IMR-90 (cell line): ENCODE measurements around the gene RNF130.

Experiments
- CEBPB ChIP-seq: IDR thresholded peaks from 2 replicates; pipeline ENCODE4 v1.6.1; 2012; ENCODE audit warnings: low read depth, low read length, improper control_type of control experiment
- POLR2A ChIP-seq: IDR thresholded peaks from 2 replicates; pipeline ENCODE4 v1.6.1; 2012; ENCODE audit warnings: mild to moderate bottlenecking, low read depth, low read length
- RAD21 ChIP-seq: IDR thresholded peaks from 2 replicates; pipeline ENCODE4 v1.6.1; 2012; ENCODE audit warnings: low read length, improper control_type of control experiment
- RFX5 ChIP-seq: IDR thresholded peaks from 2 replicates; pipeline ENCODE4 v1.8.0; 2012; ENCODE audit warnings: low read depth, mild to moderate bottlenecking, low read length, moderate library complexity
- TF ChIP-seq, protein P1 (sequence below): conservative IDR thresholded peaks from 2 replicates; pipeline ENCODE4 v1.5.1; 2012; ENCODE audit warnings: mild to moderate bottlenecking, low read depth, low read length, improper control_type of control experiment

DNA sequence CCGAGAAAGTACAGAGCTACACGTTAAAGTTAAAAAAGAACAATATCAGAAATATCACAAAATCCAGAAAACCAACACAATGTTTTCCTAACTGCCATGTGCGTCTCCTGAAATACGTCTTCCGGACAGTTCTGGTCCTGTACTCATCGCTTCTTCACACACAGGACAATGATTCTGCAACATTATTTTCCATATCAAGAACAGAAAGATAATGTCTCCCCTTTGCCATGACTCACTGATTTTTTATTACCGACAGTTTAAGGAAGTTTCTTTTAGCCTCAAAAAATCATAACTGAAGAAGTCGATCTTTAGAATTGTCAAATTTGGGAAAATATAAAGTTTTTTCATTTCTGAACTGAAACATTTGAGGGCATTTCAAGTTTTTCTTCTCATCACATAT is 166.4 kb downstream of the RNF130 start:
- no peak for TF ChIP-seq POLR2A
- TF ChIP-seq, protein P1, sequence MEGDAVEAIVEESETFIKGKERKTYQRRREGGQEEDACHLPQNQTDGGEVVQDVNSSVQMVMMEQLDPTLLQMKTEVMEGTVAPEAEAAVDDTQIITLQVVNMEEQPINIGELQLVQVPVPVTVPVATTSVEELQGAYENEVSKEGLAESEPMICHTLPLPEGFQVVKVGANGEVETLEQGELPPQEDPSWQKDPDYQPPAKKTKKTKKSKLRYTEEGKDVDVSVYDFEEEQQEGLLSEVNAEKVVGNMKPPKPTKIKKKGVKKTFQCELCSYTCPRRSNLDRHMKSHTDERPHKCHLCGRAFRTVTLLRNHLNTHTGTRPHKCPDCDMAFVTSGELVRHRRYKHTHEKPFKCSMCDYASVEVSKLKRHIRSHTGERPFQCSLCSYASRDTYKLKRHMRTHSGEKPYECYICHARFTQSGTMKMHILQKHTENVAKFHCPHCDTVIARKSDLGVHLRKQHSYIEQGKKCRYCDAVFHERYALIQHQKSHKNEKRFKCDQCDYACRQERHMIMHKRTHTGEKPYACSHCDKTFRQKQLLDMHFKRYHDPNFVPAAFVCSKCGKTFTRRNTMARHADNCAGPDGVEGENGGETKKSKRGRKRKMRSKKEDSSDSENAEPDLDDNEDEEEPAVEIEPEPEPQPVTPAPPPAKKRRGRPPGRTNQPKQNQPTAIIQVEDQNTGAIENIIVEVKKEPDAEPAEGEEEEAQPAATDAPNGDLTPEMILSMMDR = no peak
- no peak for TF ChIP-seq RFX5
- TF ChIP-seq RAD21 = no peak
- no peak for TF ChIP-seq CEBPB
